ENCODE results near the gene EID2B. TPM values are rescaled to one million over a fixed set of nuclear protein-coding genes. Genes with fewer than 3 reads are reported as not detected.

The EID2B gene
- total RNA-seq, 6 experiments from 2014 or later = 2.2 to 3.7 (median 3.3) TPM

DNA sequence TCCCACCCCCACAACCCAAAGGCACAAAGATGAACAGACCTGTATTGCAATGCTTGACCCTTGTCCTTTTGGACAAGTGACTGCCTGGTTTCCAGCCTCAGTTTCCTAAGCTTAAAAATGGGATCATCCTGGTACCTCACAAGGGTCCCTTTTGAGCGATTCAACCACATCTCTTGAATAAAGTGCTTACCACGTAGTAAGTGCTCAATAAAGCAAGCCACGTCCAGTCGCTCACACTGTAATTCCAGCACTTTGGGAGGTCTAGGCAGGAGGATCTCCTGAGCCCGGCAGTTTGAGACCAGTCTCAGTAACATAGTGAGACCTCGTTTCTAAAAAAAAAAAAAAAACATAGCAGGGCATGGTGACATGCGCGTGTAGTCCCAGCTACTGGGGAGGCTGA, 32.7 kb downstream of the EID2B start:
- H3K9me3 Mint-ChIP-seq = no peaks in the 10 kb centered on the region
- peaks cover 18% of the 10 kb centered on the region for H3K4me1 Mint-ChIP-seq (ENCODE audit: low read depth)
- no peak overlapping the region for H3K27ac Mint-ChIP-seq
- TF ChIP-seq, protein P1, sequence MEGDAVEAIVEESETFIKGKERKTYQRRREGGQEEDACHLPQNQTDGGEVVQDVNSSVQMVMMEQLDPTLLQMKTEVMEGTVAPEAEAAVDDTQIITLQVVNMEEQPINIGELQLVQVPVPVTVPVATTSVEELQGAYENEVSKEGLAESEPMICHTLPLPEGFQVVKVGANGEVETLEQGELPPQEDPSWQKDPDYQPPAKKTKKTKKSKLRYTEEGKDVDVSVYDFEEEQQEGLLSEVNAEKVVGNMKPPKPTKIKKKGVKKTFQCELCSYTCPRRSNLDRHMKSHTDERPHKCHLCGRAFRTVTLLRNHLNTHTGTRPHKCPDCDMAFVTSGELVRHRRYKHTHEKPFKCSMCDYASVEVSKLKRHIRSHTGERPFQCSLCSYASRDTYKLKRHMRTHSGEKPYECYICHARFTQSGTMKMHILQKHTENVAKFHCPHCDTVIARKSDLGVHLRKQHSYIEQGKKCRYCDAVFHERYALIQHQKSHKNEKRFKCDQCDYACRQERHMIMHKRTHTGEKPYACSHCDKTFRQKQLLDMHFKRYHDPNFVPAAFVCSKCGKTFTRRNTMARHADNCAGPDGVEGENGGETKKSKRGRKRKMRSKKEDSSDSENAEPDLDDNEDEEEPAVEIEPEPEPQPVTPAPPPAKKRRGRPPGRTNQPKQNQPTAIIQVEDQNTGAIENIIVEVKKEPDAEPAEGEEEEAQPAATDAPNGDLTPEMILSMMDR (IDR thresholded peaks at IDR 0.05) = no peak
- no peaks in the 10 kb centered on the region for H3K36me3 Mint-ChIP-seq (ENCODE audit: low read depth)
- no peak overlapping the region for H3K4me3 Mint-ChIP-seq
- peaks cover 50% of the 10 kb centered on the region for H3K27me3 Mint-ChIP-seq (ENCODE audit: insufficient read depth)
- DNase-seq = no peak

DNA sequence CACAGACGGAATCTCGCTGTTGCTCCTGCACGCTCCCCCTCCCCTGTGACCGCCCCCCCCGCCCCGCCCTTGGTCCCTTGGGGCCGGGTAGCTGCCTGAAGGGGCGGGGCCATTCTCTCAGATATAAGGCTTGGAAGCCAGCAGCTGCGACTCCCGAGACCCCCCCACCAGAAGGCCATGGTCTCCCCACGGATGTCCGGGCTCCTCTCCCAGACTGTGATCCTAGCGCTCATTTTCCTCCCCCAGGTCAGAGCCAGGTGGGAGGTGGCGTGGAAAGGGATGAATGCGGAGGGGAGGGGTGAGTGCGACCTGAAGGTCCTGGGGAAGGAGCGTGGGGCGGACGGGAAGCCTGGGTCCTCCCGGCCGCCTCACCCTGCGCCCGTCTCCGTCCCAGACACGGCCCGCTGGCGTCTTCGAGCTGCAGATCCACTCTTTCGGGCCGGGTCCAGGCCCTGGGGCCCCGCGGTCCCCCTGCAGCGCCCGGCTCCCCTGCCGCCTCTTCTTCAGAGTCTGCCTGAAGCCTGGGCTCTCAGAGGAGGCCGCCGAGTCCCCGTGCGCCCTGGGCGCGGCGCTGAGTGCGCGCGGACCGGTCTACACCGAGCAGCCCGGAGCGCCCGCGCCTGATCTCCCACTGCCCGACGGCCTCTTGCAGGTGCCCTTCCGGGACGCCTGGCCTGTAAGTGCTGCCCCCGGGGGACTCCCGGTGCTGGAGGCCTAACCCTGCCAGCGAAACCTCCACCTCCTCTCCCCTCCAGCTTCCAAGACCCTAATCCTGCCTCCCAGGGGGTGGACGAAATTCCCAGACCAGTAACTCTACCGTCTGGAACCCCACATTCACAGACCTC, 33.6 kb downstream of the EID2B start, which contains the start of gene DLL3:
TSS of gene DLL3 (plus strand) at position 150 of the 845 bp plus-strand sequence. CDS start at position 178, 28 bp downstream.
- peaks cover 18% of the 10 kb centered on the region for H3K4me1 Mint-ChIP-seq (ENCODE audit: low read depth)
- H3K36me3 Mint-ChIP-seq (ENCODE audit: low read depth) = no peaks in the 10 kb centered on the region
- H3K9me3 Mint-ChIP-seq = no peaks in the 10 kb centered on the region
- H3K4me3 Mint-ChIP-seq = peak within 1 kb of the TSS; percentile 77
- TF ChIP-seq, protein P1 (IDR thresholded peaks at IDR 0.05) = no peak
- H3K27ac Mint-ChIP-seq = peak within 1 kb of the TSS; percentile 9; the same call in 1 of the 2 replicates
- peaks cover 42% of the 10 kb centered on the region for H3K27me3 Mint-ChIP-seq (ENCODE audit: insufficient read depth)
- no peak for DNase-seq

DNA sequence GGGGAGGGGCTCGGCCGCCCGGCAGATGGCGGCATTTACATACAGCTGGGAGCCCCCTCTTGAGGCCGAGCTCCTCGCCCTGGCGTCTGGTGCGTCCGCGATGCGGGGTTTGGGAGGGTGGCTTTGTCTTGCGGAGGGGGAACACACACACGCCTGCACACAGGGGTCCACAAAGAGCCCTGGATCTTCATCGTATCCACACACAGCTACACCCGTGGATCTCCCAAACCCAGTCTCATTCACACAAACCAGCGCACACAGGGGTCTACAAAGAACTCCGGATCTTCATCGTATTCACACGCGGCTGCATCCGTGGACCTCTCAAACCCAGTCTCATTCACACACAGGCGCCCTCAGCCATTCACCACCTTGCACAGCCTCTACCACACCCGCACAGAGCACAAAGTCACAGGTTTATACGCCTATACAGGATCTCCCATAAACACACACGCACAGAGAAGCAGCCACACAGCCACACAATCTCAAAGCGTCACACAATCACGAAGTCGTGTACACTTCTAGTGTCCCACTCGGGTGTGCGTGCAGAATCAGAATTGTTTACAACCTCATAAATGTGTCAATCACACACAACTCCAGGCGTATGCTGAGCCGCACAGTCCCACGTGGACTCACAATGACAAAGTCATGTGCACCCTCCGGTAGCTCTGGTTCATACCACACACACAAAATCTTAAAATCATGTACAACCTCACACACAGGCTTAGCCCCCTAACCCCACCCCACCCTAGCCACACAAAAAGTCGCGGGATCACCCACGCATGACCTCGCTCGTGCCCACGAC, 34.5 kb downstream of the EID2B start:
- Mint-ChIP-seq H3K4me1 (ENCODE audit: low read depth) (peaks cover 22% of the 10 kb centered on the region), H3K27me3 (ENCODE audit: insufficient read depth) (peaks cover 36% of the 10 kb centered on the region), H3K36me3 (ENCODE audit: low read depth) (no peaks in the 10 kb centered on the region), H3K9me3 (no peaks in the 10 kb centered on the region), H3K4me3 (peak overlapping the region; percentile 77), H3K27ac (peak overlapping the region; percentile 9; the same call in 1 of the 2 replicates)
- TF ChIP-seq, protein P1 (IDR thresholded peaks at IDR 0.05) = peak; percentile 65; the same call in 1 of the 2 replicates
- peak; percentile 40 for DNase-seq

DNA sequence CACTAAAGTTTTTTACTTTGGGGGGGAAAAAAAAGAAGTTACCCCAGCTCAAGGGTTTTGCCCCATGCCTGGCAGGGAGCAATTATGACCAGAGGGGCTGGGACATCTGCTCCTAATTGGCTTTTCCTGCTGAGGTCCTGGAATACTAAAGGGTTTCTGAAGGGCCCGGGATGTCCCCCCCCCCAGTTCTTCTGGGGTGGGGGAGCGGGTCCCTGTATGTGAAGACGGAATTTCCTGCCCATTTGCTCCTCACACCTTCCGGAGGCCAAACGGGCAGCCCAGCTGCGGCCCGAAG, 35.0 kb downstream of the EID2B start:
- TF ChIP-seq, protein P1 (IDR thresholded peaks at IDR 0.05) = no peak; the same call in 1 of the 2 replicates
- no peak overlapping the region for H3K27ac Mint-ChIP-seq
- no peak for DNase-seq
- peaks cover 4% of the 10 kb centered on the region; the same call in 1 of the 2 replicates for H3K36me3 Mint-ChIP-seq (ENCODE audit: low read depth)
- H3K9me3 Mint-ChIP-seq = no peaks in the 10 kb centered on the region
- peaks cover 28% of the 10 kb centered on the region for H3K4me1 Mint-ChIP-seq (ENCODE audit: low read depth)
- peak overlapping the region; percentile 77; the same call in 1 of the 2 replicates for H3K4me3 Mint-ChIP-seq
- peaks cover 36% of the 10 kb centered on the region for H3K27me3 Mint-ChIP-seq (ENCODE audit: insufficient read depth)

DNA sequence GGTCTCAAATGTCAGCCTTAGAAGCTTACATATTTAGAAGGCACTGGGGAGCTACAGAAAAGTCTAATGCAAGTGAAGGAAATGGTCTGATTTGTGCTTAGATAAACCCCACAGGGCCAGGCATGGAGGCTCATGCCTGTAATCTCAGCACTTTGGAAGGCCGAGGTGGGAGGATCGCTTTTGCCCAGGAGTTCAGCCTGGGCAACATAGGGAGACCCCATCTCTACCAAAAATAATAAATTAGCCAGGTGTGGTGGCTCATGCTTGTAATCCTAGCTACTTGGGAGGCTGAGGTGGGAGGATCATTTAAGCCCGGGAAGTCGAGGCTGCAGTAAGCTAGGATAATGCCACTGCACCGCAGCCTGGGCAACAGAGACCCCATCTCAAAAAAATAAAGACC, 36.6 kb downstream of the EID2B start:
- no peaks in the 10 kb centered on the region for H3K9me3 Mint-ChIP-seq
- no peak overlapping the region for H3K27ac Mint-ChIP-seq
- TF ChIP-seq, protein P1 (IDR thresholded peaks at IDR 0.05) = no peak
- H3K4me3 Mint-ChIP-seq = no peak overlapping the region
- H3K4me1 Mint-ChIP-seq (ENCODE audit: low read depth) = peaks cover 29% of the 10 kb centered on the region
- H3K27me3 Mint-ChIP-seq (ENCODE audit: insufficient read depth) = peaks cover 34% of the 10 kb centered on the region
- DNase-seq = no peak
- peaks cover 5% of the 10 kb centered on the region; the same call in 1 of the 2 replicates for H3K36me3 Mint-ChIP-seq (ENCODE audit: low read depth)
